ENCODE results near the gene TMEM187. TPM values are rescaled to one million over a fixed set of nuclear protein-coding genes. Genes with fewer than 3 reads are reported as not detected.

TMEM187 gene
- total and polyA plus RNA-seq, 4 donors = 2.0 to 9.0 (median 7.8) TPM

GRCh38 chrX:154010330-154011087 is 38.0 kb downstream of the TMEM187 start:
- DNase-seq (ENCODE audit: low read depth in 4 of 6, low spot score in 6 of 6) = no peak
- H3K36me3 ChIP-seq (ENCODE audit: control insufficient read depth, insufficient read depth, low read length) = peaks cover 53% of the 10 kb centered on the region
- H3K4me3 ChIP-seq (ENCODE audit: low read depth, low read length) = no peak overlapping the region
- peaks cover 2% of the 10 kb centered on the region for H3K9me3 ChIP-seq (ENCODE audit: control insufficient read depth, insufficient read depth, low read length)
- peaks cover 27% of the 10 kb centered on the region for H3K4me1 ChIP-seq (ENCODE audit: control insufficient read depth, insufficient read depth, low read length)
- WGBS (ENCODE audit: insufficient coverage) = 86% methylated on average over 18 of the region's 18 CpGs
- no peaks in the 10 kb centered on the region for H3K27me3 ChIP-seq (ENCODE audit: control insufficient read depth, insufficient read depth, low read length)
- H3K27ac ChIP-seq (ENCODE audit: low read depth, low read length) = no peak overlapping the region

- H3K27me3 ChIP-seq (ENCODE audit: control insufficient read depth, insufficient read depth, low read length) = no peaks in the 10 kb centered on the region
- peaks cover 2% of the 10 kb centered on the region for H3K9me3 ChIP-seq (ENCODE audit: control insufficient read depth, insufficient read depth, low read length)
- peaks cover 37% of the 10 kb centered on the region for H3K4me1 ChIP-seq (ENCODE audit: control insufficient read depth, insufficient read depth, low read length)
- no peak for DNase-seq (ENCODE audit: low read depth in 4 of 6, low spot score in 6 of 6)
- H3K4me3 ChIP-seq (ENCODE audit: low read depth, low read length) = no peak overlapping the region
- 78% methylated on average over 15 of the region's 18 CpGs for WGBS (ENCODE audit: insufficient coverage)
- peak overlapping the region; percentile 85 for H3K27ac ChIP-seq (ENCODE audit: low read depth, low read length)
- peaks cover 62% of the 10 kb centered on the region for H3K36me3 ChIP-seq (ENCODE audit: control insufficient read depth, insufficient read depth, low read length)
Measured at GRCh38 chrX:154011376-154012335, 39.1 kb downstream of the TMEM187 start.

- peak overlapping the region; percentile 85 for H3K27ac ChIP-seq (ENCODE audit: low read depth, low read length)
- peaks cover 38% of the 10 kb centered on the region for H3K4me1 ChIP-seq (ENCODE audit: control insufficient read depth, insufficient read depth, low read length)
- 67% methylated on average over 17 of the region's 17 CpGs for WGBS (ENCODE audit: insufficient coverage)
- H3K9me3 ChIP-seq (ENCODE audit: control insufficient read depth, insufficient read depth, low read length) = peaks cover 2% of the 10 kb centered on the region
- DNase-seq (ENCODE audit: low read depth in 4 of 6, low spot score in 6 of 6) = peak in 2 of 6 donors; percentile 20 to 64
- H3K36me3 ChIP-seq (ENCODE audit: control insufficient read depth, insufficient read depth, low read length) = peaks cover 65% of the 10 kb centered on the region
- no peak overlapping the region for H3K4me3 ChIP-seq (ENCODE audit: low read depth, low read length)
- H3K27me3 ChIP-seq (ENCODE audit: control insufficient read depth, insufficient read depth, low read length) = no peaks in the 10 kb centered on the region
Measured at GRCh38 chrX:154012336-154012991, 39.9 kb downstream of the TMEM187 start.

- no peak for DNase-seq (ENCODE audit: low read depth in 4 of 6, low spot score in 6 of 6)
- no peak overlapping the region for H3K4me3 ChIP-seq (ENCODE audit: low read depth, low read length)
- no peaks in the 10 kb centered on the region for H3K27me3 ChIP-seq (ENCODE audit: control insufficient read depth, insufficient read depth, low read length)
- H3K36me3 ChIP-seq (ENCODE audit: control insufficient read depth, insufficient read depth, low read length) = peaks cover 70% of the 10 kb centered on the region
- peaks cover 41% of the 10 kb centered on the region for H3K4me1 ChIP-seq (ENCODE audit: control insufficient read depth, insufficient read depth, low read length)
- H3K9me3 ChIP-seq (ENCODE audit: control insufficient read depth, insufficient read depth, low read length) = peaks cover 2% of the 10 kb centered on the region
- H3K27ac ChIP-seq (ENCODE audit: low read depth, low read length) = peak overlapping the region; percentile 85
- WGBS (ENCODE audit: insufficient coverage) = 72% methylated on average over 17 of the region's 17 CpGs
Measured at GRCh38 chrX:154013001-154013421, 40.5 kb downstream of the TMEM187 start.

- H3K27me3 ChIP-seq (ENCODE audit: control insufficient read depth, insufficient read depth, low read length) = no peaks in the 10 kb centered on the region
- H3K27ac ChIP-seq (ENCODE audit: low read depth, low read length) = peak overlapping the region; percentile 85
- WGBS (ENCODE audit: insufficient coverage) = 52% methylated on average over 15 of the region's 20 CpGs
- no peak overlapping the region for H3K4me3 ChIP-seq (ENCODE audit: low read depth, low read length)
- peaks cover 77% of the 10 kb centered on the region for H3K36me3 ChIP-seq (ENCODE audit: control insufficient read depth, insufficient read depth, low read length)
- DNase-seq (ENCODE audit: low read depth in 4 of 6, low spot score in 6 of 6) = peak in 3 of 6 donors; percentile 17 to 69 (median 64)
- H3K4me1 ChIP-seq (ENCODE audit: control insufficient read depth, insufficient read depth, low read length) = peaks cover 49% of the 10 kb centered on the region
- peaks cover 2% of the 10 kb centered on the region for H3K9me3 ChIP-seq (ENCODE audit: control insufficient read depth, insufficient read depth, low read length)
Measured at GRCh38 chrX:154013614-154014360, 41.2 kb downstream of the TMEM187 start.

GRCh38 chrX:154014429-154015380 is 42.2 kb downstream of the TMEM187 start:
- H3K4me3 ChIP-seq (ENCODE audit: low read depth, low read length) = no peak overlapping the region
- H3K27ac ChIP-seq (ENCODE audit: low read depth, low read length) = no peak overlapping the region
- no peak for DNase-seq (ENCODE audit: low read depth in 4 of 6, low spot score in 6 of 6)
- 86% methylated on average over 23 of the region's 24 CpGs for WGBS (ENCODE audit: insufficient coverage)
- H3K9me3 ChIP-seq (ENCODE audit: control insufficient read depth, insufficient read depth, low read length) = peaks cover 2% of the 10 kb centered on the region
- peaks cover 54% of the 10 kb centered on the region for H3K4me1 ChIP-seq (ENCODE audit: control insufficient read depth, insufficient read depth, low read length)
- peaks cover 78% of the 10 kb centered on the region for H3K36me3 ChIP-seq (ENCODE audit: control insufficient read depth, insufficient read depth, low read length)
- H3K27me3 ChIP-seq (ENCODE audit: control insufficient read depth, insufficient read depth, low read length) = no peaks in the 10 kb centered on the region

- Histone ChIP-seq H3K27me3 (ENCODE audit: control insufficient read depth, insufficient read depth, low read length) (no peaks in the 10 kb centered on the region), H3K9me3 (ENCODE audit: control insufficient read depth, insufficient read depth, low read length) (peaks cover 2% of the 10 kb centered on the region), H3K27ac (ENCODE audit: low read depth, low read length) (no peak overlapping the region), H3K36me3 (ENCODE audit: control insufficient read depth, insufficient read depth, low read length) (peaks cover 76% of the 10 kb centered on the region), H3K4me3 (ENCODE audit: low read depth, low read length) (no peak overlapping the region), H3K4me1 (ENCODE audit: control insufficient read depth, insufficient read depth, low read length) (peaks cover 62% of the 10 kb centered on the region)
- WGBS (ENCODE audit: insufficient coverage) = 72% methylated on average over 14 of the region's 16 CpGs
- no peak for DNase-seq (ENCODE audit: low read depth in 4 of 6, low spot score in 6 of 6)
Measured at GRCh38 chrX:154015581-154016264, 43.2 kb downstream of the TMEM187 start.
